Panc1 (cell line): ENCODE data around the gene CSE1L. TPM values are rescaled to one million over a fixed set of nuclear protein-coding genes. Genes with fewer than 3 reads are reported as not detected.
"Not testable (repeated sequence)": the region's sequence is repeated elsewhere in the genome, so short reads cannot be mapped to it uniquely, and the experiment has no call there.

Experiments
- ATAC-seq: fragments of 200-7000 bp; cut with Tn5 transposase; 2 replicates; pipeline ENCODE4 v1.9.1; 2020; ENCODE audit warnings: mild to moderate bottlenecking, moderate library complexity
- BruUV-seq: library from RNA; stranded (reverse); fragments of 400-500 nt; replicated peaks from 2 replicates; lab custom pipeline; 2021; lab: Mats Ljungman, UMichigan
- CTCF ChIA-PET: fragments of 300-600 bp; sonication (Branson Sonifier 250); formaldehyde crosslinking; loops from one replicate; lab custom pipeline; 2022; ENCODE audit warnings: antibody characterized with exemption; lab: Charles Lee
- POLR2A ChIA-PET: fragments of 300-600 bp; sonication (Branson Sonifier 250); formaldehyde crosslinking; loops from one replicate; lab custom pipeline; 2022; ENCODE audit warnings: antibody characterized with exemption; lab: Charles Lee
- DNase-seq: peaks from one replicate; pipeline ENCODE4 v3.0.0-alpha.2; 2010; ENCODE audit warnings: low read depth, low spot score
- H3K27ac ChIP-seq: 2 replicates; pipeline ENCODE4 v1.5.1; 2011; ENCODE audit warnings: mild to moderate bottlenecking, low read length, inconsistent platforms
- H3K27me3 ChIP-seq: fragments of 200-500 bp; sonication (Bioruptor generic); 2 replicates; pipeline ENCODE4 v1.6.0; 2014; ENCODE audit warnings: low read length, inconsistent platforms; ENCODE audit not compliant: control insufficient read depth, insufficient read depth
- H3K36me3 ChIP-seq: fragments of 200-500 bp; sonication (Bioruptor generic); 2 replicates; pipeline ENCODE4 v1.5.1; 2014; ENCODE audit warnings: inconsistent platforms, mild to moderate bottlenecking, low read length, moderate library complexity; ENCODE audit not compliant: control insufficient read depth, insufficient read depth
- H3K4me1 ChIP-seq: 2 replicates; pipeline ENCODE4 v1.5.1; 2011; ENCODE audit warnings: inconsistent platforms, mild to moderate bottlenecking, low read length, moderate library complexity; ENCODE audit not compliant: control insufficient read depth, insufficient read depth
- H3K4me3 ChIP-seq, 2 experiments: 2 replicates each; pipeline ENCODE4 v1.5.1; 2011 to 2012; ENCODE audit warnings: low read depth in 2 of 2, low read length in 2 of 2, mild to moderate bottlenecking in 2 of 2, inconsistent platforms in 1 of 2, moderate library complexity in 1 of 2
- H3K9me3 ChIP-seq: fragments of 200-500 bp; sonication (Bioruptor generic); 2 replicates; pipeline ENCODE4 v1.5.1; 2014; ENCODE audit warnings: low read depth, mild to moderate bottlenecking, inconsistent platforms, low read length, moderate library complexity; ENCODE audit not compliant: control insufficient read depth, insufficient read depth
- POLR2AphosphoS5 ChIP-seq: IDR thresholded peaks from 2 replicates; pipeline ENCODE4 v1.6.1; 2012; ENCODE audit warnings: mild to moderate bottlenecking, low read depth, low read length, moderate library complexity
- REST ChIP-seq, 2 experiments: IDR thresholded peaks; 2 replicates each; pipeline ENCODE4 v1.6.1; 2011 to 2012; ENCODE audit warnings: low read depth in 2 of 2, control low read depth in 1 of 2, low read length in 1 of 2, mild to moderate bottlenecking in 1 of 2, moderate library complexity in 1 of 2; ENCODE audit not compliant: insufficient read depth in 1 of 2
- SIN3A ChIP-seq: IDR thresholded peaks from 2 replicates; pipeline ENCODE4 v1.6.1; 2012; ENCODE audit warnings: low read depth, mild to moderate bottlenecking, low read length, moderate library complexity, borderline replicate concordance; ENCODE audit not compliant: insufficient read depth
- TCF7L2 ChIP-seq: IDR thresholded peaks from 2 replicates; pipeline ENCODE4 v1.6.1; 2011; ENCODE audit warnings: mild to moderate bottlenecking, low read depth, low read length, inconsistent platforms
- in situ Hi-C: cut with HindIII; loops from 2 replicates; pipeline ENCODE4 v1.10.0; 2016; ENCODE audit warnings: low sequenced_read_pairs, low pct_unique_long_range_greater_than_20kb
- intact Hi-C: fragments of 100-400 bp; cut with micrococcal nuclease; formaldehyde crosslinking; loops from one replicate; pipeline ENCODE4 v1.10.0; 2022; ENCODE audit not compliant: unreplicated experiment
- total RNA-seq: library from RNA; stranded (reverse); gene quantifications from one replicate; pipeline ENCODE4 v1.2.1, GENCODE V29; 2021; ENCODE audit not compliant: unreplicated experiment
- TF ChIP-seq, protein P1 (sequence below): fragments of 450-650 bp; IDR thresholded peaks from 2 replicates; pipeline ENCODE4 v1.5.1; 2017; ENCODE audit warnings: mild to moderate bottlenecking

Gene CSE1L
- total RNA-seq, 1 experiment from 2014 or later: 133 TPM

DNA sequence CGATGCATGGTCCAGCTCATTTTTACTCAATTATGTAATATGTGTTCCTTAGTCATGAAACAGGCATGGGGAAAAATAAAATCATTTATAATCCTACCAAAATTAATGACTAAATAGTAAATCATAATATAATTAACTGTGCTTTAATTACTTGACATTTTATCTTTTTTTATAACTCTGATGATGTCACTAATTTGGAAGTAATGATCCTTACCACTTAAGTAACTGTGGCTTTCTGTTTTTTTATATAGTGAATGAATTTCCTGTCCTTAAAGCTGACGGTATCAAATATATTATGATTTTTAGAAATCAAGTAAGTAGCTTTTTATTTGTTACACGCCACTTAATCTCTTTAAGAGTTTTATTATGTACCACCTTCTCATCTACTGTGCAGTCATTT lies 32.2 kb downstream of the CSE1L start:
- H3K36me3 ChIP-seq: peaks cover 31% of the 10 kb centered on the region
- H3K27ac ChIP-seq: no peak overlapping the region
- TF ChIP-seq POLR2AphosphoS5 (no peak), REST (IDR thresholded peaks at IDR 0.05; ENCODE audit: insufficient read depth in 1 of 2, low read depth in 2 of 2, low read length in 1 of 2) (no peak), TCF7L2 (no peak)
- no peaks in the 10 kb centered on the region for H3K27me3 ChIP-seq
- in situ Hi-C loops: no loop called here
- H3K9me3 ChIP-seq: no peaks in the 10 kb centered on the region
- H3K4me1 ChIP-seq: no peaks in the 10 kb centered on the region
- ChIA-PET CTCF (no interaction called here), POLR2A (interaction anchor here (0.6 kb wide), 1 partner anchor 32 kb away, joined by 4 read pairs; the partner anchor contains the start of gene CSE1L)
- intact Hi-C loops: no loop called here
- H3K4me3 ChIP-seq: no peak overlapping the region
- DNase-seq: no peak
- BruUV-seq: no TSS peak
- ATAC-seq: no peak

GRCh38 chr20:49082295-49082694 lies 36.2 kb downstream of the CSE1L start:
- H3K27me3 ChIP-seq, BruUV-seq: not testable (repeated sequence)
- peaks cover 35% of the 10 kb centered on the region for H3K36me3 ChIP-seq

GRCh38 chr20:49091104-49091503 lies 45.0 kb downstream of the CSE1L start:
- no peak overlapping the region for H3K4me3 ChIP-seq
- in situ Hi-C loops: no loop called here
- intact Hi-C loops: no loop called here
- DNase-seq (no peak), ATAC-seq (no peak)
- no peaks in the 10 kb centered on the region for H3K4me1 ChIP-seq
- no peak overlapping the region for H3K27ac ChIP-seq
- no peaks in the 10 kb centered on the region for H3K9me3 ChIP-seq
- no TSS peak for BruUV-seq
- TF ChIP-seq SIN3A (no peak), REST (IDR thresholded peaks at IDR 0.05; ENCODE audit: insufficient read depth in 1 of 2, low read depth in 2 of 2, low read length in 1 of 2) (no peak), POLR2AphosphoS5 (no peak), TCF7L2 (no peak)
- TF ChIP-seq, protein P1, sequence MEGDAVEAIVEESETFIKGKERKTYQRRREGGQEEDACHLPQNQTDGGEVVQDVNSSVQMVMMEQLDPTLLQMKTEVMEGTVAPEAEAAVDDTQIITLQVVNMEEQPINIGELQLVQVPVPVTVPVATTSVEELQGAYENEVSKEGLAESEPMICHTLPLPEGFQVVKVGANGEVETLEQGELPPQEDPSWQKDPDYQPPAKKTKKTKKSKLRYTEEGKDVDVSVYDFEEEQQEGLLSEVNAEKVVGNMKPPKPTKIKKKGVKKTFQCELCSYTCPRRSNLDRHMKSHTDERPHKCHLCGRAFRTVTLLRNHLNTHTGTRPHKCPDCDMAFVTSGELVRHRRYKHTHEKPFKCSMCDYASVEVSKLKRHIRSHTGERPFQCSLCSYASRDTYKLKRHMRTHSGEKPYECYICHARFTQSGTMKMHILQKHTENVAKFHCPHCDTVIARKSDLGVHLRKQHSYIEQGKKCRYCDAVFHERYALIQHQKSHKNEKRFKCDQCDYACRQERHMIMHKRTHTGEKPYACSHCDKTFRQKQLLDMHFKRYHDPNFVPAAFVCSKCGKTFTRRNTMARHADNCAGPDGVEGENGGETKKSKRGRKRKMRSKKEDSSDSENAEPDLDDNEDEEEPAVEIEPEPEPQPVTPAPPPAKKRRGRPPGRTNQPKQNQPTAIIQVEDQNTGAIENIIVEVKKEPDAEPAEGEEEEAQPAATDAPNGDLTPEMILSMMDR: no peak
- no peaks in the 10 kb centered on the region for H3K27me3 ChIP-seq
- POLR2A ChIA-PET: no interaction called here
- CTCF ChIA-PET: no interaction called here
- peaks cover 54% of the 10 kb centered on the region for H3K36me3 ChIP-seq

More at GRCh38 chr20:49082295-49082694, 36.2 kb downstream of the CSE1L start:
- H3K9me3 ChIP-seq, intact Hi-C loops, H3K4me1 ChIP-seq, in situ Hi-C loops, ATAC-seq, H3K27ac ChIP-seq, CTCF ChIA-PET, DNase-seq, H3K4me3 ChIP-seq: not testable (repeated sequence)
- POLR2A ChIA-PET: interaction anchor here (0.6 kb wide), 1 partner anchor 22 kb away, joined by 9 read pairs; no protein-coding TSS in a partner anchor
